Testis (tissue), 2 donors: ENCODE measurements around the gene RGN.

Experiments used
- POLR2A ChIP-seq: fragments of 450-650 bp; IDR thresholded peaks from one replicate; pipeline ENCODE4 v1.6.1; 2017; ENCODE audit warnings: antibody characterized with exemption, mild to moderate bottlenecking, moderate library complexity
- TF ChIP-seq, protein P1 (sequence below), 3 experiments: fragments of 450-650 bp in 2 of 3; fragments of 200-600 bp in 1 of 3; sonication (generic) in 1 of 3; IDR thresholded peaks; one replicate each; pipeline ENCODE4 v1.5.1; 2016 to 2019; ENCODE audit warnings: antibody characterized with exemption in 3 of 3, mild to moderate bottlenecking in 2 of 3, moderate library complexity in 1 of 3

- TF ChIP-seq, protein P1, sequence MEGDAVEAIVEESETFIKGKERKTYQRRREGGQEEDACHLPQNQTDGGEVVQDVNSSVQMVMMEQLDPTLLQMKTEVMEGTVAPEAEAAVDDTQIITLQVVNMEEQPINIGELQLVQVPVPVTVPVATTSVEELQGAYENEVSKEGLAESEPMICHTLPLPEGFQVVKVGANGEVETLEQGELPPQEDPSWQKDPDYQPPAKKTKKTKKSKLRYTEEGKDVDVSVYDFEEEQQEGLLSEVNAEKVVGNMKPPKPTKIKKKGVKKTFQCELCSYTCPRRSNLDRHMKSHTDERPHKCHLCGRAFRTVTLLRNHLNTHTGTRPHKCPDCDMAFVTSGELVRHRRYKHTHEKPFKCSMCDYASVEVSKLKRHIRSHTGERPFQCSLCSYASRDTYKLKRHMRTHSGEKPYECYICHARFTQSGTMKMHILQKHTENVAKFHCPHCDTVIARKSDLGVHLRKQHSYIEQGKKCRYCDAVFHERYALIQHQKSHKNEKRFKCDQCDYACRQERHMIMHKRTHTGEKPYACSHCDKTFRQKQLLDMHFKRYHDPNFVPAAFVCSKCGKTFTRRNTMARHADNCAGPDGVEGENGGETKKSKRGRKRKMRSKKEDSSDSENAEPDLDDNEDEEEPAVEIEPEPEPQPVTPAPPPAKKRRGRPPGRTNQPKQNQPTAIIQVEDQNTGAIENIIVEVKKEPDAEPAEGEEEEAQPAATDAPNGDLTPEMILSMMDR (IDR thresholded peaks at IDR 0.05), result no peak
- no peak for TF ChIP-seq POLR2A
These were observed 23.0 kb downstream of the RGN start for GRCh38 chrX:47101206-47101605.
